SK-N-SH (cell line): ENCODE results near the gene NELFA.

ENCODE experiments used
- CTCF ChIP-seq: fragments of 200-600 bp; sonication (generic); IDR thresholded peaks from 2 replicates; pipeline ENCODE4 v1.6.1; 2017; ENCODE audit warnings: antibody characterized with exemption, mild to moderate bottlenecking, moderate library complexity
- EZH2phosphoT487 ChIP-seq: fragments of 200-600 bp; sonication (generic); IDR thresholded peaks from 2 replicates; pipeline ENCODE4 v1.6.1; 2017; ENCODE audit warnings: low read depth, mixed run types, mild to moderate bottlenecking, antibody characterized with exemption, moderate library complexity, borderline replicate concordance
- FOXJ3 ChIP-seq: sonication (generic); formaldehyde crosslinking; IDR thresholded peaks from 2 replicates; pipeline ENCODE4 v1.5.1; 2020; ENCODE audit warnings: mild to moderate bottlenecking, missing genetic modification reagents
- FOXM1 ChIP-seq: IDR thresholded peaks from 2 replicates; pipeline ENCODE4 v1.4.0; 2012; ENCODE audit warnings: low read depth, mild to moderate bottlenecking
- JUND ChIP-seq: IDR thresholded peaks from 2 replicates; pipeline ENCODE4 v1.4.0; 2012
- RAD21 ChIP-seq: IDR thresholded peaks from 2 replicates; pipeline ENCODE4 v1.6.1; 2012; ENCODE audit warnings: mild to moderate bottlenecking, low read length
- REST ChIP-seq: IDR thresholded peaks from 2 replicates; pipeline ENCODE4 v1.6.1; 2012; ENCODE audit warnings: mild to moderate bottlenecking, low read depth, low read length, moderate library complexity
- USF2 ChIP-seq: fragments of 150-350 bp; IDR thresholded peaks from 2 replicates; pipeline ENCODE4 v1.6.1; 2017; ENCODE audit warnings: antibody characterized with exemption, low read length, low read depth, borderline replicate concordance
- YY1 ChIP-seq: IDR thresholded peaks from 2 replicates; pipeline ENCODE4 v1.4.0; 2012; ENCODE audit warnings: low read depth, mild to moderate bottlenecking

GRCh38 chr4:1938027-1938426 is 70.7 kb downstream of the NELFA start:
- no peak for TF ChIP-seq CTCF
- TF ChIP-seq YY1: no peak
- no peak for TF ChIP-seq JUND
- no peak for TF ChIP-seq RAD21
- TF ChIP-seq USF2: no peak
- no peak for TF ChIP-seq FOXJ3 (CRISPR knock-in tag)
- no peak for TF ChIP-seq EZH2phosphoT487
- TF ChIP-seq FOXM1: no peak
- no peak for TF ChIP-seq REST
